ENCODE data around the gene CEP63.
A peak's percentile ranks its signal among the peaks of the same experiment; 100 is the strongest.

The CEP63 gene

DNA sequence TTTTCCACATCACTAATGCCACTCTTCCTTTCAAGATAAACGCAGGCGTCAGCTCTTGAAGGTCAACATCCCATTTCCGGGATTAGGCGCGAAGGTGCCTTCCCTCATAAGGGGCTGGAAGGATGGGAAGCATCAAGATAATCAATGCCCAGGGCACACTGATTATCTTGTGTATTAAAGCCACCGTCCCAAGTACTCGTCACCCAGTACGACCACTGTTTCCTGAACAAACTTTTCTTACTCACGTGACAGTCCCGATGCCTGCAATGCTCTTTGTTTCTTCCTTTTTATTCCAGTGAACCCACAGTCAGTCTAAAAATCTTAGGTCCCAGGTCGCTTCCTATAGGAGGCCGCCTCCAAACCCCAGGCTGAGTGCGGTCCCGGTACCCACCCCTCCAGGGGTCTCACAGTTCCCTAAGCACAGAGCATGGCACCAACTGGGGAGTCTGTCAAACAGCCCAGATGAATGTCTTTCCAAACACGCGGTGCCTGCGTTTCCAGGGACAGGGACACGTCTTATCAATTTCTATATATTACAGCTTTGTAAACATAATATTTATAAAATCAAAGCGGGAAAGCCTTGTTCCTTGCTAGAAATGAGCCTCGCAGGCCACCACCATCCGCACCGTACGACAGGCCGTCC lies 661 bp upstream of the CEP63 start:
- peak; percentile 31 for DNase-seq (ENCODE audit: insufficient read length)
- FAIRE-seq: peak; percentile 24
- TF ChIP-seq POLR2AphosphoS5 (IDR thresholded peaks at IDR 0.05; ENCODE audit: low read depth, low read length) (no peak), TAF1 (IDR thresholded peaks at IDR 0.05; ENCODE audit: borderline replicate concordance, low read depth, low read length) (0 out of 2 replicates have a peak, but pooled peaks have one; percentile 10)

DNA sequence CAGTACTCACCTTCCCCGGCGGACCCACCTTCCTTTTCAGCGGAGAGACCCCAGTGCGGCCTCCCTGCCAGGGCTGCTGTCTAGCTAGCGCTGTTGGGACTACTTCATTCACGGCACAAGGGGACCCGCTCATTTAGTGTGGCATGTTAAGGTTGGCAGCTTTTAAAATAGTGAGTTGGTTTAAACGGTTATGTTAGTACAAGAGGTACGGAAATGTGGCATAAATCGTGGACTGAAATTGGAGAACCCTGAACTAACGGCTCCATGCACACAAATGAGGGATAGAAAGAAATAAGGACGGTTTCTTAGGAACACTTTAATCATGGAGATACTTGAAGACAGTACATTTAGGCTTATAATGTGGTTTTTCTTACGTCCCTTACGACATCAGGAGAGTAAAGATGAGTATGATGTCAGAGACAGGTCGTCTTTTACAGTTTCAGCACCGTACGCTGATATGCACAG lies 752 bp downstream of the CEP63 start:
- TF ChIP-seq TAF1 (IDR thresholded peaks at IDR 0.05; ENCODE audit: borderline replicate concordance, low read depth, low read length): no peak
- TF ChIP-seq POLR2A (IDR thresholded peaks at IDR 0.05; ENCODE audit: low read depth, low read length): no peak
- no peak for TF ChIP-seq POLR2AphosphoS5 (IDR thresholded peaks at IDR 0.05; ENCODE audit: low read depth, low read length)
- FAIRE-seq (no peak), DNase-seq (ENCODE audit: insufficient read length) (no peak)

DNA sequence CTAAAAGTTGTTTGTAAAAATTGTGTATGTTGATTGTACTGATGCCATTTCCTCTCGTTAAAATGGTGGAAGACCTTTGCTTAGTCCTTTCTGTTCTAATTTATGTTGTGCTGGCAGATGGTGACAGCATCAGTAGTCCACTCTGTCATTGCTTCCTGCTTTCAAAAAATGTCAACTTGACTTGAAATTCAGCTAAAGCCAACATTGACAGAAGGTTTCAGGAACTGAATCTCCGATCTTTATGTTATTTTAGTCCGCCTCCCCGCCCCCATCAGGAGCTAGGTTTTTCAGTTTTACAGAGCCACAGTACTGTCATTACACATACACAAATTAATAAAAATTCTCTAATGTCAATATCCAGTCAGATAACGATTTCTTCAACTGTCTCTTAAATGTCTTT lies 1.5 kb downstream of the CEP63 start:
- TF ChIP-seq POLR2AphosphoS5 (IDR thresholded peaks at IDR 0.05; ENCODE audit: low read depth, low read length) (no peak), POLR2A (IDR thresholded peaks at IDR 0.05; ENCODE audit: low read depth, low read length) (peak; percentile 45; the same call in 1 of the 2 replicates), TAF1 (IDR thresholded peaks at IDR 0.05; ENCODE audit: borderline replicate concordance, low read depth, low read length) (no peak)
- no peak for FAIRE-seq
- peak; percentile 16 for DNase-seq (ENCODE audit: insufficient read length)

DNA sequence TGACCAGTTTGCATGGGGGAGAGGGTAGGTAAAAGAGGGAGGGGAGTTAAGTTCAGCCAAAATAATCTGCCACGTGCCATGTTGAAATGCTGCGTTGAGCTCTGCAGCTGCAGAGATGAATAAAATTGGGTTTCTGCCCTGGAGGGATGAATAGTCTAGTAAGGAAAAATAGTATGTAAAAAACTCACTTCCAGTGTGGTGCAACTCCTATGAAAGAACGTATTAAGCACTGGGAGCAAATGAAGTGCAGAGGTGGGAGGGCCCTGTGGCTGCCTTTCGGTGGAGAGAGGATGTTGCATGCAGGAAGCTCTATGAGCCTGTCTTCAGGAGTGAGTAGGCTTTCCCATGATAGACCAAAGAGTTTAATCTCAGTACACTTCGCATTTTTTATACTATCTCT lies 8.6 kb downstream of the CEP63 start:
- no peak for FAIRE-seq

DNA sequence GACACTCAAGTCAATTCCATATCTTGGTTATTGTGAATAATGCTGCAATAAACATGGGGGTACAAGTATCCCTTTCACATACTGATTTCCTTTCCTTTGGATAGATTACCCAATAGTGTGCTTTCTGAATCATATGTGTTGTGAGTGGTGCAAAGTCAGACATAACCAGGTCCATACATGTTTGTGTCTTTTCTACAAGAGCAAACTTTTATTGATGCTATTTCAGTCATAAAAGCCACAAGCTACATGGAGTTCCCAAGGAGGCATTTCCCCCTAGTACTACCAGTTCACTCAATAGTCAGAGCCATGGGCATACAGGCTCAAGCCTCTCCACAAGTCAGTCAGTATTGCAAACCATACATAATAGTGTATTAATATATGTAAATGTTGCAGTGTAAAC lies 10.1 kb downstream of the CEP63 start:
- TF ChIP-seq POLR2AphosphoS5 (IDR thresholded peaks at IDR 0.05; ENCODE audit: low read depth, low read length) (no peak), TAF1 (IDR thresholded peaks at IDR 0.05; ENCODE audit: borderline replicate concordance, low read depth, low read length) (no peak), POLR2A (IDR thresholded peaks at IDR 0.05; ENCODE audit: low read depth, low read length) (no peak)
- peak; percentile 33 for FAIRE-seq
- no peak for DNase-seq (ENCODE audit: insufficient read length)

More for the DNA sequence above, 8.6 kb downstream of the CEP63 start:
- TF ChIP-seq TAF1 (IDR thresholded peaks at IDR 0.05; ENCODE audit: borderline replicate concordance, low read depth, low read length) (no peak), POLR2AphosphoS5 (IDR thresholded peaks at IDR 0.05; ENCODE audit: low read depth, low read length) (no peak), POLR2A (IDR thresholded peaks at IDR 0.05; ENCODE audit: low read depth, low read length) (no peak)
- DNase-seq (ENCODE audit: insufficient read length): no peak

DNA sequence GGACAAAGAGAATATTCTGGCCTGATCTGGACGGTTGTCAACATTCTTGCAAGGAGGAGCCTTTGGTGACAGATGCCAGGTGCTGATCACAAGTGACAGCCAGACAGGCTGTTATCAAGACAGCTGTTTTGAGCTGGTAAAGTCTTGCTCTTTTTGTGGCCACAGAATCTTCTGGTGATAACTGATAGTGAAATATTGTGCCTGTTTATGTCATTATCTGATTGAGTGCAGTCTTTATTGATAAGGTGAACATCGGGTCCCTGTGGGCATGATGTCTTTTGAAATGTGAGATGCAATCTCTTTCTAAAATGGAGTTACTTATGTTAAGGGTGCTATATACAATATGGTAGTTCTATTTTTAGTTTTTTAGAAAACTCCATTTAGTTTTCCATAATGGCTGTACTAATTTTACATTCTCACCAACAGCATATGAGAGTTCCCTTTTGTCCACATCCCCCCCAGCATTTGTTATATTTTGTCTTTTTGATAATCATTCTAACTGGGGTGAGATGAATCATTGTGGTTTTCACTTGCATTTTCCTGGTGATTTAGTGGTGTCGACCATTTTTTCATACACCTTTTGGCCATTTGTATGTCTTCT lies 10.7 kb downstream of the CEP63 start:
- FAIRE-seq (no peak), DNase-seq (ENCODE audit: insufficient read length) (no peak)
- no peak for TF ChIP-seq POLR2AphosphoS5 (IDR thresholded peaks at IDR 0.05; ENCODE audit: low read depth, low read length)

- FAIRE-seq (no peak), DNase-seq (ENCODE audit: insufficient read length) (no peak)
- TF ChIP-seq TAF1 (IDR thresholded peaks at IDR 0.05; ENCODE audit: borderline replicate concordance, low read depth, low read length) (no peak), POLR2AphosphoS5 (IDR thresholded peaks at IDR 0.05; ENCODE audit: low read depth, low read length) (no peak), POLR2A (IDR thresholded peaks at IDR 0.05; ENCODE audit: low read depth, low read length) (no peak)
Measured at GRCh38 chr3:134503266-134503665, 17.4 kb downstream of the CEP63 start.

DNA sequence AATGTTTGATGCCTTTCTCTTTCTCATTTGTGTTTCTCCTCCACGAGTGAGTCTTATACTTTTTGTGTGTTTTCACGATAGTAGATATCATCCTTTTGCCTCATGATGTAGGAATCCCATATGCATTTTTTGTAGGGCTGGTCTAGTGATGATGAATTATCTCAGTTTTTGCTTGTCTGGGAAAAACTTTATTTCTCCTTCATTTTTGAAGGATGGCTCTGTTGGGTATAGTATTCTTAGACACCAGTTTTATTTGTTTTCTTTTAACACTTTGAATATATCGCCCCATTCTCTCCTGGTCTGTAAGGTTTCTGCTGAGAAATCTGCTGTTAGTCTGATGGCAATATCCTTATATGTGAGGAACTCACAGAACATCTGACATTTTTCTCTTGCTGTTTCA lies 18.3 kb downstream of the CEP63 start:
- DNase-seq (ENCODE audit: insufficient read length): no peak
- TF ChIP-seq POLR2A (IDR thresholded peaks at IDR 0.05; ENCODE audit: low read depth, low read length) (no peak), POLR2AphosphoS5 (IDR thresholded peaks at IDR 0.05; ENCODE audit: low read depth, low read length) (no peak)
- peak; percentile 17 for FAIRE-seq

- no peak for DNase-seq (ENCODE audit: insufficient read length)
- FAIRE-seq: no peak
- TF ChIP-seq TAF1 (IDR thresholded peaks at IDR 0.05; ENCODE audit: borderline replicate concordance, low read depth, low read length): no peak
Measured at GRCh38 chr3:134505485-134505884, 19.6 kb downstream of the CEP63 start.

- peak; percentile 50 for FAIRE-seq
Measured at GRCh38 chr3:134511500-134511899, 25.6 kb downstream of the CEP63 start.

DNA sequence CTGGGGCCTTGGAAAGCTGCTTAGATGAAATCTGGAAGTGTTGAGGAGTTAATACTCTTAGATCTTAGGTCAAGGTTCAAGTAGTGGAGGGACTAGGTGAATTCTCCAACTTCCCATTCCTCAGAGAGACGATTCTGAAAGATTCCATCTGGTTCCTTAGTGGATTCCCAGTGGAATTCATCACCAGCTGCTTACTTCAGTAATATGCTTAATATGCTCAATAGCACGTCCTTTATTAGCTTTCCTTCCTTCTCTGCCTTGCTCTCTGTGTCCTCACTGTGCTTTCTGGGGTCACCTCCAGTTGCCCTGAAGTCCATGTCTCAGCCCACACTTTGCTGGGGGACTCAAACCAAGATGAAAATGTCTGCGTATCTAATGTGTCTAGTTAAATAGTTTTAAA lies 31.0 kb downstream of the CEP63 start:
- DNase-seq (ENCODE audit: insufficient read length): no peak
- FAIRE-seq: no peak
- TF ChIP-seq POLR2AphosphoS5 (IDR thresholded peaks at IDR 0.05; ENCODE audit: low read depth, low read length) (no peak), TAF1 (IDR thresholded peaks at IDR 0.05; ENCODE audit: borderline replicate concordance, low read depth, low read length) (no peak), POLR2A (IDR thresholded peaks at IDR 0.05; ENCODE audit: low read depth, low read length) (no peak)

More at GRCh38 chr3:134511500-134511899, 25.6 kb downstream of the CEP63 start:
- TF ChIP-seq TAF1 (IDR thresholded peaks at IDR 0.05; ENCODE audit: borderline replicate concordance, low read depth, low read length) (no peak), POLR2A (IDR thresholded peaks at IDR 0.05; ENCODE audit: low read depth, low read length) (no peak), POLR2AphosphoS5 (IDR thresholded peaks at IDR 0.05; ENCODE audit: low read depth, low read length) (no peak)
- DNase-seq (ENCODE audit: insufficient read length): no peak

- no peak for DNase-seq (ENCODE audit: insufficient read length)
- TF ChIP-seq POLR2A (IDR thresholded peaks at IDR 0.05; ENCODE audit: low read depth, low read length) (no peak), TAF1 (IDR thresholded peaks at IDR 0.05; ENCODE audit: borderline replicate concordance, low read depth, low read length) (no peak), POLR2AphosphoS5 (IDR thresholded peaks at IDR 0.05; ENCODE audit: low read depth, low read length) (no peak)
- FAIRE-seq: no peak
Measured at GRCh38 chr3:134517791-134518190, 31.9 kb downstream of the CEP63 start.

All from GM12892 (cell line).